HG02571 (cell line): ENCODE measurements around the gene UBE2D3.
A peak's percentile ranks its signal among the peaks of the same experiment; 100 is the strongest.
"Not testable (repeated sequence)": the region's sequence is repeated elsewhere in the genome, so short reads cannot be mapped to it uniquely, and the experiment has no call there.

Experiments
- ATAC-seq: cut with Tn5 transposase; IDR thresholded peaks from one replicate; pipeline ENCODE4 v1.9.1; 2021; ENCODE audit warnings: mild to moderate bottlenecking, moderate library complexity; ENCODE audit not compliant: unreplicated experiment

Gene UBE2D3

GRCh38 chr4:102832105-102832504 lies 4.8 kb upstream of the UBE2D3 start:
- no peak for ATAC-seq

- no peak for ATAC-seq
Observed at GRCh38 chr4:102829803-102830202, 2.5 kb upstream of the UBE2D3 start.

GRCh38 chr4:102828497-102828808 lies 1.1 kb upstream of the UBE2D3 start:
- ATAC-seq: no peak

- ATAC-seq: peak; percentile 80
Observed at GRCh38 chr4:102827674-102828496, 534 bp upstream of the UBE2D3 start.

- no peak for ATAC-seq
Observed at GRCh38 chr4:102826105-102826889, 1.1 kb downstream of the UBE2D3 start.

- no peak for ATAC-seq
Observed at GRCh38 chr4:102825261-102826091, 1.9 kb downstream of the UBE2D3 start.

GRCh38 chr4:102824398-102824797 lies 3.0 kb downstream of the UBE2D3 start:
- no peak for ATAC-seq

- no peak for ATAC-seq
Observed at GRCh38 chr4:102823897-102824296, 3.5 kb downstream of the UBE2D3 start.

- ATAC-seq: no peak
Observed at GRCh38 chr4:102823464-102823863, 3.9 kb downstream of the UBE2D3 start.

GRCh38 chr4:102819588-102820365 lies 7.6 kb downstream of the UBE2D3 start:
- ATAC-seq: no peak

GRCh38 chr4:102819100-102819499 lies 8.3 kb downstream of the UBE2D3 start:
- ATAC-seq: not testable (repeated sequence)

GRCh38 chr4:102817613-102818268 lies 9.6 kb downstream of the UBE2D3 start:
- ATAC-seq: no peak

GRCh38 chr4:102817021-102817605 lies 10.2 kb downstream of the UBE2D3 start:
- ATAC-seq: no peak

GRCh38 chr4:102815981-102816380 lies 11.4 kb downstream of the UBE2D3 start:
- no peak for ATAC-seq

- no peak for ATAC-seq
Observed at GRCh38 chr4:102809691-102810090, 17.7 kb downstream of the UBE2D3 start.

- ATAC-seq: no peak
Observed at GRCh38 chr4:102809190-102809589, 18.2 kb downstream of the UBE2D3 start.

GRCh38 chr4:102808009-102808408 lies 19.3 kb downstream of the UBE2D3 start:
- ATAC-seq: no peak

- no peak for ATAC-seq
Observed at GRCh38 chr4:102807345-102807744, 20.0 kb downstream of the UBE2D3 start.

- ATAC-seq: no peak
Observed at GRCh38 chr4:102799816-102800215, 27.5 kb downstream of the UBE2D3 start.

- no peak for ATAC-seq
Observed at GRCh38 chr4:102794999-102795398, 32.4 kb downstream of the UBE2D3 start.
